Measurements from ENCODE around the gene ARL8A. TPM values are rescaled to one million over a fixed set of nuclear protein-coding genes. Genes with fewer than 3 reads are reported as not detected.
A peak's percentile ranks its signal among the peaks of the same experiment; 100 is the strongest.

Gene ARL8A
- total RNA-seq, 1 donor from 2014 or later: 77.0 TPM

- peak; percentile 63 for DNase-seq
These were observed 9.3 kb downstream of the ARL8A start for GRCh38 chr1:202135221-202135721.

- DNase-seq: no peak
These were observed 9.8 kb downstream of the ARL8A start for GRCh38 chr1:202134645-202135172.

DNA sequence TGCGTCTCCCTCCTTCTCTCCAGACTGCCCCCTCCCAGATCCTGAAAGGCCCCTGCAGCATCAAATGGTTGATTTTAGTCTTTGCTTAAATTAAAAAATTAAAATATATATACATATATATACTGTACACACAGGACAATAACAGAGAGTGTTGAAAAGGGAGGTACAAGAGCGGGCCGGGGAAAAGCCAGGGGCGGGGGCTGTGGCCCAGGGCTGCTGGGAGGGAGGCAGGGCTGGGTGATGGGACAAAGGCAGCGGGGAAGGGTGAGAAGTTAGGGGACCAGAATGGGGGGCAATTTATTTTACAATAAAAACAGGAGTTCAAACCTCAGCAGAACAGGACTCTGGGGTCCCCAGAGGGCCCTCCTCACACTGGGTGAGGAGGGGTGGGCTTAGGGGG, 10.5 kb downstream of the ARL8A start:
- DNase-seq: no peak

GRCh38 chr1:202133496-202133895, 11.0 kb downstream of the ARL8A start:
- no peak for DNase-seq

DNA sequence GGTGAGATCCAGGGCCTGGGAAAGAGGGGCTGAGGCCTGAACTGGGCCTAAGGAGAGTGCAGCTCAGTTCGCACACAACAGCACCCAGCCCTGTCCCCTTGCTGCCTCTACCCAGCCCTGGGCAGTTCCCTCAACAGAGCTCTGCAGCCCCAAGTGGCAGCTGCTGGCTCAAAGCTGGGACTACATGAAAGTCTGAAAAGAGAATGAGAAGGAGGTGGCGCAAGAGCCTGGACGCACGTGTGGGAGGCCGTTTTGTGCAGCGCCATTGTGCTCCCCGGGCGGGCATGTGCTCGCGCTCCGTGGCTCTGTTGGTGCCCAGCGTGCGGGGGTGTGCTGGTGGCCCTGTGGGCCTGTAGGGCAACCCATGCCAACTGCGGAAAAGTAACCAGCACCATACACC, 11.5 kb downstream of the ARL8A start:
- peak; percentile 76 for DNase-seq

GRCh38 chr1:202131956-202132821, 12.3 kb downstream of the ARL8A start:
- DNase-seq: peak; percentile 47

- DNase-seq: peak; percentile 78
These were observed 13.6 kb downstream of the ARL8A start for GRCh38 chr1:202130816-202131522.

- DNase-seq: peak; percentile 80
These were observed 14.2 kb downstream of the ARL8A start for GRCh38 chr1:202130297-202130721.

- DNase-seq: no peak
These were observed 14.9 kb downstream of the ARL8A start for GRCh38 chr1:202129453-202130296.

DNA sequence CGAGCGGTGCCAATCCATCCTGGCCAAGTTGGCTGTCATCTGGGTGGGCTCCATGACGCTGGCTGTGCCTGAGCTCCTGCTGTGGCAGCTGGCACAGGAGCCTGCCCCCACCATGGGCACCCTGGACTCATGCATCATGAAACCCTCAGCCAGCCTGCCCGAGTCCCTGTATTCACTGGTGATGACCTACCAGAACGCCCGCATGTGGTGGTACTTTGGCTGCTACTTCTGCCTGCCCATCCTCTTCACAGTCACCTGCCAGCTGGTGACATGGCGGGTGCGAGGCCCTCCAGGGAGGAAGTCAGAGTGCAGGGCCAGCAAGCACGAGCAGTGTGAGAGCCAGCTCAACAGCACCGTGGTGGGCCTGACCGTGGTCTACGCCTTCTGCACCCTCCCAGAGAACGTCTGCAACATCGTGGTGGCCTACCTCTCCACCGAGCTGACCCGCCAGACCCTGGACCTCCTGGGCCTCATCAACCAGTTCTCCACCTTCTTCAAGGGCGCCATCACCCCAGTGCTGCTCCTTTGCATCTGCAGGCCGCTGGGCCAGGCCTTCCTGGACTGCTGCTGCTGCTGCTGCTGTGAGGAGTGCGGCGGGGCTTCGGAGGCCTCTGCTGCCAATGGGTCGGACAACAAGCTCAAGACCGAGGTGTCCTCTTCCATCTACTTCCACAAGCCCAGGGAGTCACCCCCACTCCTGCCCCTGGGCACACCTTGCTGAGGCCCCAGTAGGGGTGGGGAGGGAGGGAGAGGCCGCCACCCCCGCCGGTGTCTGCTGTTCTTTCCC, 16.5 kb downstream of the ARL8A start:
- no peak for DNase-seq

GRCh38 chr1:202127061-202127460, 17.5 kb downstream of the ARL8A start:
- no peak for DNase-seq

DNA sequence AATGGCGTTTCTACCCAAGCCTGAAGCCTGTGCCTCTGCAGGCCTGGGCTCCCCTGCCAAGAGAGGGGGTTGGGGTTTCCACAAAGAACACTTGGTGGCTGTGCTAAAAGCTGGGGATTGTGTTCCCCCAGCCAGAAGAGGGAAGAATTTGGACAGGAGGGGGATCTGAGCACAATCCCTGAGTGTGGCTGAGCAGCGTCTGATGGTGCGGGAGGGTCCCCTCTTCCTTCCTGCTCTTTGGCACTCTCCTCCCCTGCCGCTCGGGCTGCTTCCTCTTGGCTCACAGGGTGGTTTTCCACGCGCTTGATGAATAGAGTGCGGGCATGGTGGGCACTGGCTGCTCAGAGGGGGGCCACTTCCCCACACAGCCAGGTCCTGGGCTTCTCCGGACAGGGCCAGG, 18.1 kb downstream of the ARL8A start:
- no peak for DNase-seq

GRCh38 chr1:202125611-202126010, 18.9 kb downstream of the ARL8A start:
- no peak for DNase-seq

- DNase-seq: no peak
These were observed 20.4 kb downstream of the ARL8A start for GRCh38 chr1:202124142-202124541.

- DNase-seq: no peak
These were observed 21.2 kb downstream of the ARL8A start for GRCh38 chr1:202123336-202123813.

GRCh38 chr1:202122639-202123335, 21.8 kb downstream of the ARL8A start, which contains the start of gene GPR37L1:
Gene GPR37L1, plus strand, starts transcription at chr1:202122917. Its CDS starts 47 bp downstream, at chr1:202122964.
- peak; percentile 64 for DNase-seq

- no peak for DNase-seq
These were observed 23.5 kb downstream of the ARL8A start for GRCh38 chr1:202121006-202121405.

DNA sequence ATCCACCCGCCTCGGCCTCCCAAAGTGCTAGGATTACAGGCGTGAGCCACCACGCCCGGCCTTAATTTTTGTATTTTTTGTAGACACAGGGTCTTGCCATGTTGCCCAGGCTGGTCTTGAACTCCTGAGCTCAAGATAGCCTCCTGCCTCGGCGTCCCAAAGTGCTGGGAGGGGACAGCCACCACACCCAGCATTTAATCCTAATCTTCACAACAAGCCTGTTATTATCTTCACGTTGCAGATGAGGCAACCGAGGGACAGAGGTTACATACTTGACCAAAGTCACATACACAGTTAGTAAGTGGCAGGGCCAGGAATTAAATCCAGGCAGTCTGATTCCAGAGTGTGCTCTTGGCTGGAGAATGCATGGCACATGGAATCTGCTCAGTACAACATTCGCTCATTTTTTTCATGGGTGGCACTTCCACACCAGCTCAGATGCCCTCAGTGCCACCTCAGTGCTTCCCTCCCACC, 26.6 kb downstream of the ARL8A start:
- DNase-seq: no peak

DNA sequence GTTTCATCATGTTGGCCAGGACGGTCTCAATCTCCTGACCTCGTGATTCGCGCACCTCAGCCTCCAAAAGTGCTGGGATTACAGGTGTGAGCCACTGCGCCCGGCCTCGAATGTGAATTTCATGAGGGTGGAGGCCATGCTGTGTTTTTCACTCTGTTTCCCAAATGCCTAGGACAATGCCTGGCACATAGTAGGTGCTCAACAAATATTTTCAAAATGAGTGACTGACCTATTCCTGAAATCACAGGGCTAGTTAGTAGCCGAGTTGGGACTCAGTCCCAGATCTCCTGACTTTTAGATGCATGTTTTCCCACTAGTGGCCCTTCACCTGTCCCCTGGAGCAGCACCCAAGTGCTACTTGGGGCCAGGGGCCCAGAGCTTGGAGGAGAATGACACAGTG, 28.2 kb downstream of the ARL8A start:
- no peak for DNase-seq

- DNase-seq: no peak
These were observed 30.7 kb downstream of the ARL8A start for GRCh38 chr1:202113690-202114300.
